H1 (cell line): ENCODE results near the gene PDE4D. TPM values are rescaled to one million over a fixed set of nuclear protein-coding genes. Genes with fewer than 3 reads are reported as not detected.

Experiments
- CTCF ChIA-PET: fragments of 300-600 bp; sonication (Branson Sonifier 250); formaldehyde crosslinking; loops from one replicate; lab custom pipeline; 2021; ENCODE audit not compliant: partially characterized antibody; lab: Charles Lee
- POLR2A ChIA-PET: fragments of 300-600 bp; sonication (Branson Sonifier 250); formaldehyde crosslinking; loops from one replicate; lab custom pipeline; 2021; ENCODE audit warnings: inconsistent platforms; ENCODE audit not compliant: partially characterized antibody; lab: Charles Lee
- DNase-seq, 2 experiments: peaks; one replicate each; pipeline versions ENCODE4 v3.0.0 to v3.0.0-alpha.2; 2010 to 2022; ENCODE audit warnings: low spot score in 2 of 2, low read depth in 1 of 2, mixed read lengths in 1 of 2
- FAIRE-seq: peaks from 2 replicates; lab custom pipeline; 2011; peaks lifted over from hg19 to GRCh38; lab: Jason Lieb, UNC
- H2AFZ ChIP-seq: 2 replicates; pipeline ENCODE4 v1.8.1; 2012; ENCODE audit warnings: low read length, inconsistent platforms
- H2AK5ac ChIP-seq: 2 replicates; pipeline ENCODE4 v1.6.1; 2013; ENCODE audit warnings: low read depth, low read length
- H2BK120ac ChIP-seq: replicated peaks from 2 replicates; pipeline ENCODE3; 2013; ENCODE audit warnings: low read depth, low read length, inconsistent platforms
- H2BK12ac ChIP-seq: 2 replicates; pipeline ENCODE4 v1.6.1; 2013; ENCODE audit warnings: low read depth, low read length
- H2BK15ac ChIP-seq: 2 replicates; pipeline ENCODE4 v1.6.1; 2013; ENCODE audit warnings: low read length
- H2BK20ac ChIP-seq: 2 replicates; pipeline ENCODE4 v1.6.1; 2013; ENCODE audit warnings: low read length
- H2BK5ac ChIP-seq: 2 replicates; pipeline ENCODE4 v1.6.1; 2013; ENCODE audit warnings: low read depth, low read length
- H3K14ac ChIP-seq: 2 replicates; pipeline ENCODE4 v1.6.1; 2013; ENCODE audit warnings: inconsistent platforms; ENCODE audit not compliant: insufficient read length
- H3K18ac ChIP-seq: 2 replicates; pipeline ENCODE4 v1.6.1; 2013; ENCODE audit warnings: low read length; ENCODE audit errors: extremely low read depth
- H3K23ac ChIP-seq: 2 replicates; pipeline ENCODE4 v1.6.1; 2013; ENCODE audit warnings: inconsistent platforms; ENCODE audit not compliant: insufficient read length
- H3K23me2 ChIP-seq: 2 replicates; pipeline ENCODE4 v1.6.1; 2013; ENCODE audit warnings: low read depth, low read length
- H3K27ac ChIP-seq: 2 replicates; pipeline ENCODE4 v1.6.1; 2011; ENCODE audit warnings: low read depth, low read length, inconsistent platforms
- H3K27me3 ChIP-seq, 4 experiments: replicated peaks in 1 of 4; 1 replicate in 1 of 4; 2 replicates in 3 of 4; pipeline versions ENCODE4 v1.6.1 to v1.8.1; 2011 to 2013; ENCODE audit warnings: low read length in 3 of 4, mild to moderate bottlenecking in 3 of 4, inconsistent platforms in 2 of 4, mixed read lengths in 2 of 4, moderate library complexity in 1 of 4; ENCODE audit not compliant: control insufficient read depth in 3 of 4, insufficient read depth in 3 of 4; ENCODE audit errors: extremely low read depth in 1 of 4
- H3K36me3 ChIP-seq, 4 experiments: 2 replicates each; pipeline versions ENCODE4 v1.6.1 to v1.8.1; 2011 to 2013; ENCODE audit warnings: mild to moderate bottlenecking in 4 of 4, low read length in 3 of 4, moderate library complexity in 2 of 4, control low read depth in 1 of 4, inconsistent platforms in 1 of 4; ENCODE audit not compliant: insufficient read depth in 4 of 4, control insufficient read depth in 2 of 4
- H3K4ac ChIP-seq: replicated peaks from 2 replicates; pipeline ENCODE3; 2013; ENCODE audit warnings: low read length, low read depth, mixed read lengths, inconsistent platforms; ENCODE audit not compliant: insufficient read length
- H3K4me1 ChIP-seq, 4 experiments: replicated peaks in 1 of 4; 1 replicate in 1 of 4; 2 replicates in 3 of 4; pipeline versions ENCODE4 v1.6.1 to v1.8.1; 2011 to 2013; ENCODE audit warnings: low read length in 3 of 4, inconsistent platforms in 2 of 4, mixed read lengths in 1 of 4; ENCODE audit not compliant: insufficient read depth in 4 of 4, control insufficient read depth in 3 of 4
- H3K4me2 ChIP-seq, 2 experiments: 2 replicates each; pipeline versions ENCODE4 v1.6.1 to v1.8.1; 2011 to 2013; ENCODE audit warnings: low read depth in 2 of 2, low read length in 2 of 2, control low read depth in 1 of 2, inconsistent platforms in 1 of 2, mild to moderate bottlenecking in 1 of 2; ENCODE audit not compliant: insufficient read depth in 1 of 2
- H3K4me3 ChIP-seq, 4 experiments: fragments of 200-600, 300-600 bp in 1 of 4; sonication (generic), shearing (Covaris generic), sonication (Bioruptor Twin) in 1 of 4; 2 replicates each; pipeline versions ENCODE4 v1.5.1 to v1.8.1; 2011 to 2016; ENCODE audit warnings: low read length in 4 of 4, low read depth in 3 of 4, control low read depth in 2 of 4, inconsistent platforms in 2 of 4, mild to moderate bottlenecking in 2 of 4, mixed read lengths in 1 of 4, moderate library complexity in 1 of 4; ENCODE audit not compliant: insufficient read depth in 2 of 4; ENCODE audit errors: extremely low read depth in 1 of 4
- H3K56ac ChIP-seq: replicated peaks from 2 replicates; pipeline ENCODE3; 2013; ENCODE audit warnings: low read depth, mild to moderate bottlenecking, mixed read lengths, low read length, inconsistent platforms; ENCODE audit not compliant: insufficient read length
- H3K79me1 ChIP-seq: 2 replicates; pipeline ENCODE4 v1.6.1; 2013; ENCODE audit warnings: low read depth, low read length, control low read depth
- H3K79me2 ChIP-seq, 2 experiments: 2 replicates each; pipeline versions ENCODE4 v1.6.1 to v1.8.1; 2012 to 2013; ENCODE audit warnings: low read length in 2 of 2, mild to moderate bottlenecking in 2 of 2, inconsistent platforms in 1 of 2; ENCODE audit not compliant: insufficient read depth in 2 of 2, control insufficient read depth in 1 of 2
- H3K9ac ChIP-seq, 4 experiments: replicated peaks in 1 of 4; 1 replicate in 1 of 4; 2 replicates in 3 of 4; pipeline versions ENCODE4 v1.6.1 to v1.8.1; 2011 to 2013; ENCODE audit warnings: low read depth in 3 of 4, low read length in 3 of 4, control low read depth in 2 of 4, mild to moderate bottlenecking in 2 of 4, moderate library complexity in 2 of 4, inconsistent platforms in 1 of 4; ENCODE audit errors: extremely low read depth in 1 of 4
- H3K9me3 ChIP-seq, 2 experiments: 2 replicates each; pipeline versions ENCODE4 v1.6.1 to v1.8.1; 2012 to 2013; ENCODE audit warnings: mild to moderate bottlenecking in 2 of 2, moderate library complexity in 2 of 2, control low read depth in 1 of 2, inconsistent platforms in 1 of 2, low read depth in 1 of 2, low read length in 1 of 2, mixed read lengths in 1 of 2; ENCODE audit not compliant: insufficient read depth in 2 of 2
- H4K20me1 ChIP-seq, 2 experiments: replicated peaks in 1 of 2; 2 replicates each; pipeline versions ENCODE3 to v1.8.1; 2011 to 2013; ENCODE audit warnings: inconsistent platforms in 2 of 2, low read length in 2 of 2, mild to moderate bottlenecking in 1 of 2; ENCODE audit not compliant: insufficient read depth in 2 of 2, control insufficient read depth in 1 of 2
- H4K5ac ChIP-seq: 2 replicates; pipeline ENCODE4 v1.6.1; 2013; ENCODE audit warnings: low read length, low read depth, mixed read lengths, inconsistent platforms; ENCODE audit not compliant: insufficient read length
- H4K8ac ChIP-seq: 2 replicates; pipeline ENCODE4 v1.8.0; 2013; ENCODE audit warnings: mild to moderate bottlenecking, moderate library complexity, low read length, inconsistent platforms; ENCODE audit not compliant: insufficient read depth; ENCODE audit errors: extremely low read depth
- H4K91ac ChIP-seq: replicated peaks from 2 replicates; pipeline ENCODE3; 2013; ENCODE audit warnings: low read length, mixed read lengths, inconsistent platforms; ENCODE audit not compliant: insufficient read length
- CBX5 ChIP-seq: fragments of 300-800, 300-1000 bp; sonication (generic); IDR thresholded peaks from 2 replicates; pipeline ENCODE4 v1.7.1; 2016; ENCODE audit warnings: antibody characterized with exemption, low read length, low read depth
- RNF2 ChIP-seq: fragments of 200-900, 300-1000 bp; sonication (generic); IDR thresholded peaks from 2 replicates; pipeline ENCODE4 v1.7.1; 2016; ENCODE audit warnings: borderline replicate concordance, low read depth, mild to moderate bottlenecking, antibody characterized with exemption, low read length; ENCODE audit not compliant: poor library complexity, severe bottlenecking; ENCODE audit errors: missing control alignments
- SRF ChIP-seq: IDR thresholded peaks from 2 replicates; pipeline ENCODE4 v1.6.1; 2011; ENCODE audit warnings: mild to moderate bottlenecking, low read depth, low read length, moderate library complexity
- WGBS, 2 experiments: shearing (Covaris generic) in 1 of 2; methylation state at CpG; one replicate each; pipeline versions ENCODE4 v1.1.6 to v1.1.7; 2013 to 2015; ENCODE audit warnings: low lambda C conversion rate in 2 of 2, mixed read lengths in 2 of 2, inconsistent platforms in 1 of 2, low coverage in 1 of 2, missing lambda C conversion rate in 1 of 2; ENCODE audit not compliant: insufficient replicate concordance in 2 of 2, insufficient coverage in 1 of 2, insufficient read length in 1 of 2; ENCODE audit errors: extremely low coverage in 1 of 2, missing lambda C conversion rate in 1 of 2; 5-methylcytosine and 5-hydroxymethylcytosine counted together
- polyA plus RNA-seq, 7 experiments: library from polyadenylated mRNA; depleted of rRNA in 3 of 7; stranded (reverse) in 5 of 7; unstranded in 2 of 7; fragments of >200 nt in 5 of 7; fragments of 200-250 nt in 2 of 7; gene quantifications; 1 replicate in 5 of 7; 2 replicates in 1 of 7; 4 replicates in 1 of 7; pipeline versions ENCODE4 v1.2.1 to v1.2.3, GENCODE V29; 2011 to 2013; ENCODE audit warnings: missing spikeins in 2 of 7, mixed read lengths in 2 of 7
- total RNA-seq: library from RNA; stranded (reverse); fragmentation: NEBNext Ultra II Directional; extraction: Animal tissue kit (Norgen Biotek cat#: 25700); gene quantifications from 2 replicates; pipeline ENCODE4 v1.2.1, GENCODE V29; 2021

The PDE4D gene
- total and polyA plus RNA-seq, 2 of the 8 experiments (the other 6 are each of a cell fraction or from before 2014, with no cell fraction given): 2.3 to 3.7 TPM

DNA sequence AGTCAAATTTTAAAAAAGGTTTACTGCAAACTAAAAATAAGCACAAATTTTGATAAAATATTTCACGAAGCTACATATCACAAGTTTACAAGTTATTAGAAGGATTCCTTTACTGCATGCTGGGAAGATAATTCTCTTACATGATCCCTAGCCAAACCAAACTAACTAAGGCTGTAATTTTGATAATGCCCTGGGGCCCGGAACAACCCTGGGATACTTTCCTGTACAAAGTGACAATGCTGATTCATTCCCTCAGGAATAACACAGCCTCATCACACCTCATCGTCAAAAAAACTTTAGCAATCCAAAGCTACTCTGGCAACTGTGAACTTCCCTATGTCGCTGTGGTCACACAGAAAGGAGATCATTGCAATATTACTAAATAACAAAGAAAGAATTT is 907.8 kb downstream of the PDE4D start:
- POLR2A ChIA-PET: interaction anchor here (0.8 to 1.1 kb wide), 2 partner anchors 10 to 14 kb away, joined by 3 to 5 read pairs; no protein-coding TSS in a partner anchor
- Histone ChIP-seq H3K79me2 (no peaks in the 10 kb centered on the region), H3K23me2 (no peaks in the 10 kb centered on the region), H3K27ac (no peak overlapping the region), H3K4me3 (no peak overlapping the region), H3K14ac (no peak overlapping the region), H2AK5ac (no peak overlapping the region), H2BK20ac (no peak overlapping the region), H4K5ac (no peak overlapping the region), H3K56ac (no peak overlapping the region), H3K36me3 (no peaks in the 10 kb centered on the region), H4K91ac (no peak overlapping the region), H3K23ac (no peak overlapping the region), H2BK12ac (no peak overlapping the region), H3K9ac (no peak overlapping the region), H3K4me2 (no peak overlapping the region), H2AFZ (no peak overlapping the region), H3K18ac (no peak overlapping the region), H3K79me1 (no peaks in the 10 kb centered on the region), H2BK15ac (no peak overlapping the region), H3K4ac (no peak overlapping the region), H3K4me1 (no peaks in the 10 kb centered on the region), H4K20me1 (no peaks in the 10 kb centered on the region), H3K27me3 (no peaks in the 10 kb centered on the region), H2BK5ac (no peak overlapping the region), H2BK120ac (no peak overlapping the region), H3K9me3 (0 out of 4 replicates have a peak, but pooled peaks cover 0 to 2% of the 10 kb centered on the region in 2 experiments), H4K8ac (no peak overlapping the region)
- FAIRE-seq (no peak), DNase-seq (no peak)
- 83% methylated on average over 4 of the region's 4 CpGs; no CpG with 5 or more reads in 1 of the 2 experiments for WGBS, 2 experiments
- CTCF ChIA-PET: interaction anchor here (0.7 to 2.8 kb wide), 11 partner anchors 9 to 136 kb away, joined by 3 to 12 read pairs (median 5); no protein-coding TSS in a partner anchor
- no peak for TF ChIP-seq SRF
- TF ChIP-seq CBX5: no peak
- TF ChIP-seq RNF2: no peak
